ENCODE measurements around the gene ENTPD3. TPM values are rescaled to one million over a fixed set of nuclear protein-coding genes. Genes with fewer than 3 reads are reported as not detected.

ENTPD3 gene
- total RNA-seq, 1 experiment from 2014 or later, result not detected

GRCh38 chr3:40432793-40433192 lies 45.8 kb downstream of the ENTPD3 start:
- DNase-seq (ENCODE audit: low read depth in 1 of 2, low spot score in 2 of 2), result no peak
- Histone ChIP-seq H3K36me3 (no peaks in the 10 kb centered on the region), H3K27ac (no peak overlapping the region), H3K9me3 (replicated peaks) (no peaks in the 10 kb centered on the region), H3K4me1 (replicated peaks) (no peaks in the 10 kb centered on the region), H3K4me3 (no peak overlapping the region), H3K27me3 (replicated peaks) (no peaks in the 10 kb centered on the region)

- no peaks in the 10 kb centered on the region for H3K4me1 ChIP-seq (replicated peaks)
- no peak overlapping the region for H3K4me3 ChIP-seq
- no peak overlapping the region for H3K27ac ChIP-seq
- DNase-seq (ENCODE audit: low read depth in 1 of 2, low spot score in 2 of 2), result no peak
- no peaks in the 10 kb centered on the region for H3K9me3 ChIP-seq (replicated peaks)
- no peaks in the 10 kb centered on the region for H3K36me3 ChIP-seq
- no peaks in the 10 kb centered on the region for H3K27me3 ChIP-seq (replicated peaks)
Measured at GRCh38 chr3:40437889-40438288, 50.9 kb downstream of the ENTPD3 start.

- H3K36me3 ChIP-seq, result no peaks in the 10 kb centered on the region
- no peaks in the 10 kb centered on the region for H3K4me1 ChIP-seq (replicated peaks)
- no peaks in the 10 kb centered on the region for H3K9me3 ChIP-seq (replicated peaks)
- no peaks in the 10 kb centered on the region for H3K27me3 ChIP-seq (replicated peaks)
- H3K27ac ChIP-seq, result no peak overlapping the region
- DNase-seq (ENCODE audit: low read depth in 1 of 2, low spot score in 2 of 2), result no peak
- H3K4me3 ChIP-seq, result no peak overlapping the region
Measured at GRCh38 chr3:40445062-40445461, 58.1 kb downstream of the ENTPD3 start.

- Histone ChIP-seq H3K36me3 (0 out of 2 replicates have a peak, but pooled peaks cover 2% of the 10 kb centered on the region), H3K27ac (no peak overlapping the region)
- DNase-seq (ENCODE audit: low read depth in 1 of 2, low spot score in 2 of 2), result no peak
Measured at GRCh38 chr3:40445880-40446279, 58.9 kb downstream of the ENTPD3 start.

GRCh38 chr3:40450438-40450837 lies 63.5 kb downstream of the ENTPD3 start:
- DNase-seq (ENCODE audit: low read depth in 1 of 2, low spot score in 2 of 2), result no peak
- H3K4me3 ChIP-seq, result no peak overlapping the region
- 0 out of 2 replicates have a peak, but pooled peaks cover 2% of the 10 kb centered on the region for H3K36me3 ChIP-seq
- peaks cover 13% of the 10 kb centered on the region for H3K4me1 ChIP-seq (replicated peaks)
- H3K27me3 ChIP-seq (replicated peaks), result no peaks in the 10 kb centered on the region
- H3K27ac ChIP-seq, result no peak overlapping the region
- H3K9me3 ChIP-seq (replicated peaks), result no peaks in the 10 kb centered on the region

More at GRCh38 chr3:40445880-40446279, 58.9 kb downstream of the ENTPD3 start:
- H3K4me3 ChIP-seq, result no peak overlapping the region
- H3K4me1 ChIP-seq (replicated peaks), result no peaks in the 10 kb centered on the region
- H3K9me3 ChIP-seq (replicated peaks), result no peaks in the 10 kb centered on the region
- H3K27me3 ChIP-seq (replicated peaks), result no peaks in the 10 kb centered on the region

GRCh38 chr3:40451551-40451950 lies 64.6 kb downstream of the ENTPD3 start:
- H3K9me3 ChIP-seq (replicated peaks), result no peaks in the 10 kb centered on the region
- H3K27me3 ChIP-seq (replicated peaks), result no peaks in the 10 kb centered on the region
- peaks cover 13% of the 10 kb centered on the region for H3K4me1 ChIP-seq (replicated peaks)
- DNase-seq (ENCODE audit: low read depth in 1 of 2, low spot score in 2 of 2), result no peak
- H3K4me3 ChIP-seq, result no peak overlapping the region
- 0 out of 2 replicates have a peak, but pooled peaks cover 2% of the 10 kb centered on the region for H3K36me3 ChIP-seq
- no peak overlapping the region for H3K27ac ChIP-seq

GRCh38 chr3:40452057-40452456 lies 65.1 kb downstream of the ENTPD3 start:
- no peak overlapping the region for H3K27ac ChIP-seq
- H3K4me1 ChIP-seq (replicated peaks), result peaks cover 13% of the 10 kb centered on the region
- H3K27me3 ChIP-seq (replicated peaks), result no peaks in the 10 kb centered on the region
- H3K36me3 ChIP-seq, result 0 out of 2 replicates have a peak, but pooled peaks cover 2% of the 10 kb centered on the region
- H3K9me3 ChIP-seq (replicated peaks), result no peaks in the 10 kb centered on the region
- H3K4me3 ChIP-seq, result no peak overlapping the region
- no peak for DNase-seq (ENCODE audit: low read depth in 1 of 2, low spot score in 2 of 2)

- Histone ChIP-seq H3K4me1 (replicated peaks) (peaks cover 13% of the 10 kb centered on the region), H3K4me3 (peak overlapping the region; percentile 52)
- no peak for DNase-seq (ENCODE audit: low read depth in 1 of 2, low spot score in 2 of 2)
Measured at GRCh38 chr3:40452562-40452875, 65.5 kb downstream of the ENTPD3 start.

GRCh38 chr3:40452876-40453730 lies 66.1 kb downstream of the ENTPD3 start:
- peak; percentile 96 to 97 for DNase-seq (ENCODE audit: low read depth in 1 of 2, low spot score in 2 of 2)
- no peaks in the 10 kb centered on the region for H3K9me3 ChIP-seq (replicated peaks)
- H3K27me3 ChIP-seq (replicated peaks), result no peaks in the 10 kb centered on the region
- H3K4me1 ChIP-seq (replicated peaks), result peaks cover 15% of the 10 kb centered on the region
- peak overlapping the region; percentile 79 for H3K27ac ChIP-seq
- H3K4me3 ChIP-seq, result peak overlapping the region; percentile 52
- peaks cover 12% of the 10 kb centered on the region for H3K36me3 ChIP-seq

More at GRCh38 chr3:40452562-40452875, 65.5 kb downstream of the ENTPD3 start:
- H3K27me3 ChIP-seq (replicated peaks), result no peaks in the 10 kb centered on the region
- H3K27ac ChIP-seq, result peak overlapping the region; percentile 79
- peaks cover 6% of the 10 kb centered on the region for H3K36me3 ChIP-seq
- H3K9me3 ChIP-seq (replicated peaks), result no peaks in the 10 kb centered on the region

- Histone ChIP-seq H3K36me3 (peaks cover 20% of the 10 kb centered on the region), H3K4me3 (no peak overlapping the region), H3K27ac (no peak overlapping the region), H3K9me3 (replicated peaks) (no peaks in the 10 kb centered on the region), H3K4me1 (replicated peaks) (peaks cover 24% of the 10 kb centered on the region), H3K27me3 (replicated peaks) (no peaks in the 10 kb centered on the region)
- DNase-seq (ENCODE audit: low read depth in 1 of 2, low spot score in 2 of 2), result no peak
Measured at GRCh38 chr3:40453933-40454332, 66.9 kb downstream of the ENTPD3 start.

- no peaks in the 10 kb centered on the region for H3K27me3 ChIP-seq (replicated peaks)
- peaks cover 34% of the 10 kb centered on the region for H3K36me3 ChIP-seq
- no peak overlapping the region for H3K27ac ChIP-seq
- no peak for DNase-seq (ENCODE audit: low read depth in 1 of 2, low spot score in 2 of 2)
- H3K4me1 ChIP-seq (replicated peaks), result peaks cover 24% of the 10 kb centered on the region
- no peaks in the 10 kb centered on the region for H3K9me3 ChIP-seq (replicated peaks)
- H3K4me3 ChIP-seq, result no peak overlapping the region
Measured at GRCh38 chr3:40455328-40455727, 68.3 kb downstream of the ENTPD3 start.

- Histone ChIP-seq H3K4me1 (replicated peaks) (peaks cover 24% of the 10 kb centered on the region), H3K9me3 (replicated peaks) (no peaks in the 10 kb centered on the region), H3K36me3 (peaks cover 43% of the 10 kb centered on the region), H3K27me3 (replicated peaks) (no peaks in the 10 kb centered on the region), H3K27ac (peak overlapping the region; percentile 70), H3K4me3 (peak overlapping the region; percentile 89)
- no peak for DNase-seq (ENCODE audit: low read depth in 1 of 2, low spot score in 2 of 2)
Measured at GRCh38 chr3:40456279-40456939, 69.4 kb downstream of the ENTPD3 start.

- H3K4me1 ChIP-seq (replicated peaks), result peaks cover 16% of the 10 kb centered on the region
- H3K36me3 ChIP-seq, result peaks cover 50% of the 10 kb centered on the region
- H3K27ac ChIP-seq, result peak within 1 kb of the TSS; percentile 70
Measured at GRCh38 chr3:40456940-40457823, 70.2 kb downstream of the ENTPD3 start, which contains the start of gene RPL14. TSS of gene RPL14 (plus strand) at chr3:40457339. CDS start at chr3:40457472, 133 bp downstream.

More at GRCh38 chr3:40456940-40457823, 70.2 kb downstream of the ENTPD3 start, which contains the start of gene RPL14:
- DNase-seq (ENCODE audit: low read depth in 1 of 2, low spot score in 2 of 2), result peak; percentile 86 to 92
- Histone ChIP-seq H3K27me3 (replicated peaks) (no peaks in the 10 kb centered on the region), H3K4me3 (peak within 1 kb of the TSS; percentile 89), H3K9me3 (replicated peaks) (no peaks in the 10 kb centered on the region)
